HG03108 (cell line): ENCODE results near the gene EFCAB6.

Experiments
- ATAC-seq: cut with Tn5 transposase; IDR thresholded peaks from one replicate; pipeline ENCODE4 v1.9.1; 2021; ENCODE audit warnings: moderate library complexity; ENCODE audit not compliant: unreplicated experiment

Gene EFCAB6

GRCh38 chr22:43488031-43488866 is 323.9 kb downstream of the EFCAB6 start:
- ATAC-seq, result no peak

- no peak for ATAC-seq
Measured at GRCh38 chr22:43487311-43488030, 324.6 kb downstream of the EFCAB6 start.

- no peak for ATAC-seq
Measured at GRCh38 chr22:43485502-43486089, 326.5 kb downstream of the EFCAB6 start.

GRCh38 chr22:43484227-43484626 is 327.9 kb downstream of the EFCAB6 start:
- ATAC-seq, result no peak

- no peak for ATAC-seq
Measured at GRCh38 chr22:43483669-43484068, 328.4 kb downstream of the EFCAB6 start.

GRCh38 chr22:43483266-43483665 is 328.8 kb downstream of the EFCAB6 start:
- ATAC-seq, result no peak

- no peak for ATAC-seq
Measured at GRCh38 chr22:43482318-43482625, 329.8 kb downstream of the EFCAB6 start.

GRCh38 chr22:43481568-43482317 is 330.4 kb downstream of the EFCAB6 start:
- ATAC-seq, result no peak

- no peak for ATAC-seq
Measured at GRCh38 chr22:43479962-43480361, 332.1 kb downstream of the EFCAB6 start.

- ATAC-seq, result no peak
Measured at GRCh38 chr22:43479301-43479950, 332.7 kb downstream of the EFCAB6 start.
